ENCODE measurements around the gene P3H1.

DNA sequence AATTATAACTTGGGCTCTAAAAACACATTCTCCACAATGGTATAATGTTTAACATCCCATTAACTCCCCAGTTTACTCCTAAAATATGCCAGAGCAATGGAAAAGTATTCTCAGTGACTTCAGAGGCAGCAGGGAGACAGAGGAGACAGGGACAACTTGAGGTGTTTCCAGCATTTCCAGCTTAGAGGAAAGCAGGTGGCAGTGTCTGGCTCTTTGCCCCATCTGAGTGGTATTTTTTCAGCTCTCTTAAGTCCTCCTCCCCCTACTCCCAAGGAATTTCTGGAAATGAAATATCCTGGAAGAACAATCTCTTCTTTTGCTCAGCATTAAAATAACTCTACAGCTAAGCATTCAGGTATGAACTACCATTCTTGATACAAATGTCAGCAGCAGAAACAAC is 39.3 kb upstream of the P3H1 start:
- no peak for TF ChIP-seq MAX (IDR thresholded peaks at IDR 0.05)
- TF ChIP-seq NFE2 (CRISPR knock-in tag; IDR thresholded peaks at IDR 0.05) = no peak

Measured in HepG2 (cell line).